Activated T-cell treated with anti-CD3 and anti-CD28 coated beads, Interleukin-2, amount 50 U/mL, for 4 hours (primary cell): ENCODE data around the gene AKAP8L. TPM values are rescaled to one million over a fixed set of nuclear protein-coding genes. Genes with fewer than 3 reads are reported as not detected.
"Not testable (repeated sequence)": the region's sequence is repeated elsewhere in the genome, so short reads cannot be mapped to it uniquely, and the experiment has no call there.

Experiments
- ATAC-seq, 2 donors: fragments of 200-7000 bp; cut with Tn5 transposase; one replicate each; pipeline ENCODE4 v1.10.0; 2021
- DNase-seq: peaks from one replicate; pipeline ENCODE4 v3.0.0-alpha.2; 2020
- H3K27me3 Mint-ChIP-seq: one replicate; pipeline ENCODE4 v1.8.0; 2021; ENCODE audit warnings: low read depth, mixed read lengths
- H3K36me3 Mint-ChIP-seq: one replicate; pipeline ENCODE4 v1.8.0; 2022; ENCODE audit warnings: mixed read lengths; ENCODE audit not compliant: insufficient read depth
- H3K4me1 Mint-ChIP-seq: one replicate; pipeline ENCODE4 v1.8.0; 2021; ENCODE audit warnings: low read depth, mixed read lengths
- H3K4me3 Mint-ChIP-seq: one replicate; pipeline ENCODE4 v1.8.0; 2021; ENCODE audit warnings: mild to moderate bottlenecking, moderate library complexity, mixed read lengths
- H3K9me3 Mint-ChIP-seq: one replicate; pipeline ENCODE4 v1.8.0; 2021; ENCODE audit warnings: mixed read lengths
- total RNA-seq, 3 donors: library from RNA; stranded (reverse); gene quantifications; one replicate each; pipeline ENCODE4 v1.2.1, GENCODE V29; 2021

The AKAP8L gene
- total RNA-seq, 3 donors from 2014 or later, result 65.3 to 67.6 (median 65.5) TPM

GRCh38 chr19:15421721-15422260 lies 3.0 kb upstream of the AKAP8L start:
- H3K4me3 Mint-ChIP-seq, result no peak overlapping the region
- no peak for ATAC-seq

GRCh38 chr19:15421136-15421695 lies 2.4 kb upstream of the AKAP8L start:
- peaks cover 27% of the 10 kb centered on the region for H3K36me3 Mint-ChIP-seq
- H3K4me3 Mint-ChIP-seq, result no peak overlapping the region
- H3K27me3 Mint-ChIP-seq, result no peaks in the 10 kb centered on the region
- no peaks in the 10 kb centered on the region for H3K9me3 Mint-ChIP-seq
- ATAC-seq (no peak), DNase-seq (no peak)
- peaks cover 32% of the 10 kb centered on the region for H3K4me1 Mint-ChIP-seq

More at GRCh38 chr19:15421721-15422260, 3.0 kb upstream of the AKAP8L start:
- no peak for DNase-seq
- Mint-ChIP-seq H3K9me3 (no peaks in the 10 kb centered on the region), H3K36me3 (peaks cover 28% of the 10 kb centered on the region), H3K4me1 (peaks cover 28% of the 10 kb centered on the region), H3K27me3 (no peaks in the 10 kb centered on the region)

- ATAC-seq (no peak), DNase-seq (no peak)
- H3K36me3 Mint-ChIP-seq, result peaks cover 27% of the 10 kb centered on the region
- no peaks in the 10 kb centered on the region for H3K9me3 Mint-ChIP-seq
- no peaks in the 10 kb centered on the region for H3K27me3 Mint-ChIP-seq
- H3K4me3 Mint-ChIP-seq, result peak overlapping the region; percentile 94
- peaks cover 41% of the 10 kb centered on the region for H3K4me1 Mint-ChIP-seq
These were observed 731 bp upstream of the AKAP8L start for GRCh38 chr19:15419413-15420025.

GRCh38 chr19:15418231-15418578 lies 583 bp downstream of the AKAP8L start:
- Mint-ChIP-seq H3K27me3 (no peaks in the 10 kb centered on the region), H3K36me3 (peaks cover 22% of the 10 kb centered on the region), H3K4me3 (peak overlapping the region; percentile 94), H3K9me3 (no peaks in the 10 kb centered on the region), H3K4me1 (peaks cover 47% of the 10 kb centered on the region)
- no peak for DNase-seq
- no peak for ATAC-seq

- ATAC-seq, result no peak
These were observed 1.1 kb downstream of the AKAP8L start for GRCh38 chr19:15417699-15418098.

GRCh38 chr19:15412832-15413231 lies 6.0 kb downstream of the AKAP8L start:
- Mint-ChIP-seq H3K4me1 (peaks cover 47% of the 10 kb centered on the region), H3K9me3 (no peaks in the 10 kb centered on the region)

More at GRCh38 chr19:15417699-15418098, 1.1 kb downstream of the AKAP8L start:
- Mint-ChIP-seq H3K36me3 (peaks cover 20% of the 10 kb centered on the region), H3K9me3 (no peaks in the 10 kb centered on the region), H3K27me3 (no peaks in the 10 kb centered on the region), H3K4me1 (peaks cover 52% of the 10 kb centered on the region), H3K4me3 (peak overlapping the region; percentile 94)
- DNase-seq, result no peak

GRCh38 chr19:15411351-15411750 lies 7.4 kb downstream of the AKAP8L start:
- not testable (repeated sequence) for H3K9me3 Mint-ChIP-seq, H3K4me3 Mint-ChIP-seq, DNase-seq, H3K27me3 Mint-ChIP-seq, ATAC-seq
- peaks cover 44% of the 10 kb centered on the region for H3K4me1 Mint-ChIP-seq
- H3K36me3 Mint-ChIP-seq, result peaks cover 10% of the 10 kb centered on the region

More at GRCh38 chr19:15412832-15413231, 6.0 kb downstream of the AKAP8L start:
- H3K27me3 Mint-ChIP-seq, result no peaks in the 10 kb centered on the region
- no peak for DNase-seq
- H3K4me3 Mint-ChIP-seq, result no peak overlapping the region
- ATAC-seq, result no peak
- peaks cover 13% of the 10 kb centered on the region for H3K36me3 Mint-ChIP-seq

- no peaks in the 10 kb centered on the region for H3K27me3 Mint-ChIP-seq
- H3K9me3 Mint-ChIP-seq, result no peaks in the 10 kb centered on the region
- peaks cover 35% of the 10 kb centered on the region for H3K4me1 Mint-ChIP-seq
- H3K4me3 Mint-ChIP-seq, result no peak overlapping the region
- peaks cover 9% of the 10 kb centered on the region for H3K36me3 Mint-ChIP-seq
- ATAC-seq (no peak), DNase-seq (no peak)
These were observed 14.0 kb downstream of the AKAP8L start for GRCh38 chr19:15404780-15405211.

- Mint-ChIP-seq H3K27me3 (no peaks in the 10 kb centered on the region), H3K4me3 (no peak overlapping the region), H3K36me3 (peaks cover 11% of the 10 kb centered on the region), H3K4me1 (peaks cover 30% of the 10 kb centered on the region), H3K9me3 (no peaks in the 10 kb centered on the region)
- ATAC-seq, result no peak
- DNase-seq, result no peak
These were observed 14.6 kb downstream of the AKAP8L start for GRCh38 chr19:15404097-15404779.

GRCh38 chr19:15403151-15403531 lies 15.6 kb downstream of the AKAP8L start:
- Mint-ChIP-seq H3K4me1 (peaks cover 27% of the 10 kb centered on the region), H3K36me3 (peaks cover 12% of the 10 kb centered on the region), H3K27me3 (no peaks in the 10 kb centered on the region), H3K9me3 (no peaks in the 10 kb centered on the region), H3K4me3 (no peak overlapping the region)
- ATAC-seq (no peak), DNase-seq (no peak)

GRCh38 chr19:15402411-15403150 lies 16.2 kb downstream of the AKAP8L start:
- H3K4me1 Mint-ChIP-seq, result peaks cover 22% of the 10 kb centered on the region
- no peaks in the 10 kb centered on the region for H3K9me3 Mint-ChIP-seq
- H3K27me3 Mint-ChIP-seq, result no peaks in the 10 kb centered on the region
- H3K36me3 Mint-ChIP-seq, result peaks cover 18% of the 10 kb centered on the region
- ATAC-seq (no peak), DNase-seq (no peak)
- no peak overlapping the region for H3K4me3 Mint-ChIP-seq

- ATAC-seq (no peak), DNase-seq (no peak)
- no peaks in the 10 kb centered on the region for H3K9me3 Mint-ChIP-seq
- H3K36me3 Mint-ChIP-seq, result peaks cover 30% of the 10 kb centered on the region
- no peaks in the 10 kb centered on the region for H3K27me3 Mint-ChIP-seq
- H3K4me3 Mint-ChIP-seq, result no peak overlapping the region
- H3K4me1 Mint-ChIP-seq, result peaks cover 13% of the 10 kb centered on the region
These were observed 17.4 kb downstream of the AKAP8L start for GRCh38 chr19:15401397-15401710.

- DNase-seq (no peak), ATAC-seq (no peak)
- peaks cover 11% of the 10 kb centered on the region for H3K4me1 Mint-ChIP-seq
- no peaks in the 10 kb centered on the region for H3K9me3 Mint-ChIP-seq
- no peaks in the 10 kb centered on the region for H3K27me3 Mint-ChIP-seq
- H3K4me3 Mint-ChIP-seq, result no peak overlapping the region
- H3K36me3 Mint-ChIP-seq, result peaks cover 35% of the 10 kb centered on the region
These were observed 18.0 kb downstream of the AKAP8L start for GRCh38 chr19:15400521-15401396.
